PC-3 (cell line): ENCODE measurements around the gene MAPK6. TPM values are rescaled to one million over a fixed set of nuclear protein-coding genes. Genes with fewer than 3 reads are reported as not detected.
"Not testable (repeated sequence)": the region's sequence is repeated elsewhere in the genome, so short reads cannot be mapped to it uniquely, and the experiment has no call there.

Experiments used
- ATAC-seq: fragments of 200-7000 bp; cut with Tn5 transposase; 2 replicates; pipeline ENCODE4 v1.9.1; 2020; ENCODE audit warnings: mild to moderate bottlenecking, moderate library complexity
- BruUV-seq: library from RNA; stranded (reverse); fragments of 400-500 nt; replicated peaks from 2 replicates; lab custom pipeline; 2021; lab: Mats Ljungman, UMichigan
- CTCF ChIA-PET: fragments of 300-600 bp; sonication (Branson Sonifier 250); formaldehyde crosslinking; loops from one replicate; lab custom pipeline; 2022; ENCODE audit warnings: antibody characterized with exemption; lab: Charles Lee
- POLR2A ChIA-PET: fragments of 300-600 bp; sonication (Branson Sonifier 250); formaldehyde crosslinking; loops from one replicate; lab custom pipeline; 2022; ENCODE audit warnings: antibody characterized with exemption; ENCODE audit not compliant: unreplicated experiment; lab: Charles Lee
- DNase-seq: peaks from one replicate; pipeline ENCODE4 v3.0.0-alpha.2; 2015
- H2AFZ ChIP-seq: fragments of 300-600 bp; sonication (generic); 2 replicates; pipeline ENCODE4 v1.6.0; 2016; ENCODE audit warnings: antibody characterized with exemption, low read length
- H3F3A ChIP-seq: fragments of 300-600 bp; sonication (generic); one replicate; pipeline ENCODE4 v1.6.0; 2017; ENCODE audit warnings: antibody characterized with exemption, low read length, control low read depth, mild to moderate bottlenecking; ENCODE audit not compliant: unreplicated experiment
- H3K27ac ChIP-seq: fragments of 300-600 bp; sonication (generic); 2 replicates; pipeline ENCODE4 v1.5.1; 2016; ENCODE audit warnings: mild to moderate bottlenecking, low read length
- H3K27me3 ChIP-seq: fragments of 300-600 bp; sonication (generic); 2 replicates; pipeline ENCODE4 v1.6.1; 2016; ENCODE audit warnings: low read length, mixed read lengths
- H3K36me3 ChIP-seq: fragments of 300-600 bp; sonication (generic); 2 replicates; pipeline ENCODE4 v1.6.1; 2016; ENCODE audit warnings: low read depth, mixed run types, low read length, mixed read lengths
- H3K4me1 ChIP-seq: fragments of 300-600 bp; sonication (generic); 2 replicates; pipeline ENCODE4 v1.5.1; 2016; ENCODE audit warnings: low read length; ENCODE audit not compliant: insufficient read depth
- H3K4me2 ChIP-seq: fragments of 300-600 bp; sonication (generic); 2 replicates; pipeline ENCODE4 v1.6.0; 2016; ENCODE audit warnings: low read length
- H3K4me3 ChIP-seq: fragments of 300-600 bp; sonication (generic); 2 replicates; pipeline ENCODE4 v1.5.1; 2016; ENCODE audit warnings: mild to moderate bottlenecking, low read length, mixed read lengths
- H3K79me2 ChIP-seq: fragments of 300-600 bp; sonication (generic); 2 replicates; pipeline ENCODE4 v1.6.1; 2017; ENCODE audit warnings: low read length, mixed read lengths
- H3K9ac ChIP-seq: fragments of 300-600 bp; sonication (generic); 2 replicates; pipeline ENCODE4 v1.6.0; 2016; ENCODE audit warnings: mild to moderate bottlenecking, low read length
- H3K9me2 ChIP-seq: fragments of 300-600 bp; sonication (generic); replicated peaks from 2 replicates; pipeline ENCODE4 v1.6.1; 2016; ENCODE audit warnings: mixed run types, low read length, mixed read lengths
- H3K9me3 ChIP-seq: fragments of 300-600 bp; sonication (generic); 2 replicates; pipeline ENCODE4 v1.6.1; 2016; ENCODE audit warnings: low read length, mixed read lengths
- H4K20me1 ChIP-seq: fragments of 300-600 bp; sonication (generic); 2 replicates; pipeline ENCODE4 v1.6.1; 2016; ENCODE audit warnings: low read length, mixed read lengths
- EZH2 ChIP-seq: fragments of 300-600 bp; sonication (generic); IDR thresholded peaks from one replicate; pipeline ENCODE4 v1.6.1; 2017; ENCODE audit warnings: antibody characterized with exemption, mild to moderate bottlenecking, low read length; ENCODE audit not compliant: unreplicated experiment
- EZH2phosphoT487 ChIP-seq: fragments of 300-600 bp; sonication (generic); IDR thresholded peaks from 2 replicates; pipeline ENCODE4 v1.6.1; 2018; ENCODE audit warnings: mild to moderate bottlenecking, antibody characterized with exemption, low read length, borderline replicate concordance
- intact Hi-C: fragments of 100-400 bp; cut with micrococcal nuclease; formaldehyde crosslinking; loops from 2 replicates; pipeline ENCODE4 v1.9.0; 2023
- total RNA-seq: library from RNA; depleted of rRNA; stranded (reverse); fragments of >200 nt; gene quantifications from 2 replicates; pipeline ENCODE4 v1.2.3, GENCODE V29; 2014
- TF ChIP-seq, protein P1 (sequence below): fragments of 300-600 bp; sonication (generic); conservative IDR thresholded peaks from 2 replicates; pipeline ENCODE4 v1.5.1; 2017; ENCODE audit warnings: antibody characterized with exemption, low read depth, mild to moderate bottlenecking, low read length

Gene MAPK6
- total RNA-seq, 1 experiment from 2014 or later, result 22.5 TPM

DNA sequence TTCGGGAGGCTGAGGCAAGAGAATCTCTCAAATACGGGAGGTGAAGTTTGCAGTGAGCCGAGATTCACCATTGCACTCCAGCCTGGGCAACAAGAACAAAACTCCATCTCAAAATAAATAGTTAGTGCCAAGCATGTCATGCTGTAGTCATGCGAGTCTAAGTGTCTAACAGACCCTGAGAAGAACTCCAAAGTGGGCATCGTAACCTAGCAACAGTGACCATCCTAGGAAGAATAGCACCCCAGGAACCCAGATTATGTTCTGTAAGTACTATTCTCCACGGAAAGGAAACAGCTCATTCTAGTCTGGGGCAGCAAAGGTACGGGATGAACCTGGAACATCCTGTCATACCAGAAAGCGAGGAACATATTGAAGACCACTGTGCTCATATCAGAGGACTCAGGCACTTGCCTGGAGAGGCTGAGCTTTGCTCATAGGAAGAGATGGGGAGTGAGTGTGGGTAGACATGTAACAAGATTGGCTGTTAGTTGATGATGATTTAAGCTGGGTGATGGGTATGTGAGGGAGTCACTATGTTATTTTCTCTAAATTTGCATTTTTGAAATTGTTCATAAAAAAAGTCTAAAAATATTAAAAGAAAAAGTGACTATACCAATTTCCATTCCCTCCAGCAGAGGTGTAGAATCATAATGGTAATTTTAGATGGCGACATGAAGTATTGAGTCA, 61.8 kb downstream of the MAPK6 start:
- Histone ChIP-seq H3K27ac (no peak overlapping the region), H3K4me1 (peaks cover 22% of the 10 kb centered on the region), H2AFZ (no peak overlapping the region), H3K36me3 (no peaks in the 10 kb centered on the region), H4K20me1 (no peaks in the 10 kb centered on the region), H3K4me3 (no peak overlapping the region), H3K9me3 (no peaks in the 10 kb centered on the region), H3K9me2 (no peaks in the 10 kb centered on the region), H3K27me3 (no peaks in the 10 kb centered on the region), H3K4me2 (no peak overlapping the region), H3K9ac (no peak overlapping the region), H3F3A (no peaks in the 10 kb centered on the region), H3K79me2 (no peaks in the 10 kb centered on the region)
- DNase-seq (no peak), ATAC-seq (no peak)
- CTCF ChIA-PET, result interaction anchor here (0.6 to 0.8 kb wide), 3 partner anchors 11 to 99 kb away, joined by 3 to 8 read pairs (median 3); no protein-coding TSS in a partner anchor
- POLR2A ChIA-PET, result interaction anchor here (0.6 to 0.7 kb wide), 4 partner anchors 31 to 716 kb away, joined by 3 to 5 read pairs (median 4); no protein-coding TSS in a partner anchor
- TF ChIP-seq, protein P1, sequence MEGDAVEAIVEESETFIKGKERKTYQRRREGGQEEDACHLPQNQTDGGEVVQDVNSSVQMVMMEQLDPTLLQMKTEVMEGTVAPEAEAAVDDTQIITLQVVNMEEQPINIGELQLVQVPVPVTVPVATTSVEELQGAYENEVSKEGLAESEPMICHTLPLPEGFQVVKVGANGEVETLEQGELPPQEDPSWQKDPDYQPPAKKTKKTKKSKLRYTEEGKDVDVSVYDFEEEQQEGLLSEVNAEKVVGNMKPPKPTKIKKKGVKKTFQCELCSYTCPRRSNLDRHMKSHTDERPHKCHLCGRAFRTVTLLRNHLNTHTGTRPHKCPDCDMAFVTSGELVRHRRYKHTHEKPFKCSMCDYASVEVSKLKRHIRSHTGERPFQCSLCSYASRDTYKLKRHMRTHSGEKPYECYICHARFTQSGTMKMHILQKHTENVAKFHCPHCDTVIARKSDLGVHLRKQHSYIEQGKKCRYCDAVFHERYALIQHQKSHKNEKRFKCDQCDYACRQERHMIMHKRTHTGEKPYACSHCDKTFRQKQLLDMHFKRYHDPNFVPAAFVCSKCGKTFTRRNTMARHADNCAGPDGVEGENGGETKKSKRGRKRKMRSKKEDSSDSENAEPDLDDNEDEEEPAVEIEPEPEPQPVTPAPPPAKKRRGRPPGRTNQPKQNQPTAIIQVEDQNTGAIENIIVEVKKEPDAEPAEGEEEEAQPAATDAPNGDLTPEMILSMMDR, result no peak
- TF ChIP-seq EZH2phosphoT487 (no peak), EZH2 (no peak)
- intact Hi-C loops, result loop anchor here (2.0 kb wide), 1 partner anchor 60 kb away; no protein-coding TSS in a partner anchor
- no TSS peak for BruUV-seq

DNA sequence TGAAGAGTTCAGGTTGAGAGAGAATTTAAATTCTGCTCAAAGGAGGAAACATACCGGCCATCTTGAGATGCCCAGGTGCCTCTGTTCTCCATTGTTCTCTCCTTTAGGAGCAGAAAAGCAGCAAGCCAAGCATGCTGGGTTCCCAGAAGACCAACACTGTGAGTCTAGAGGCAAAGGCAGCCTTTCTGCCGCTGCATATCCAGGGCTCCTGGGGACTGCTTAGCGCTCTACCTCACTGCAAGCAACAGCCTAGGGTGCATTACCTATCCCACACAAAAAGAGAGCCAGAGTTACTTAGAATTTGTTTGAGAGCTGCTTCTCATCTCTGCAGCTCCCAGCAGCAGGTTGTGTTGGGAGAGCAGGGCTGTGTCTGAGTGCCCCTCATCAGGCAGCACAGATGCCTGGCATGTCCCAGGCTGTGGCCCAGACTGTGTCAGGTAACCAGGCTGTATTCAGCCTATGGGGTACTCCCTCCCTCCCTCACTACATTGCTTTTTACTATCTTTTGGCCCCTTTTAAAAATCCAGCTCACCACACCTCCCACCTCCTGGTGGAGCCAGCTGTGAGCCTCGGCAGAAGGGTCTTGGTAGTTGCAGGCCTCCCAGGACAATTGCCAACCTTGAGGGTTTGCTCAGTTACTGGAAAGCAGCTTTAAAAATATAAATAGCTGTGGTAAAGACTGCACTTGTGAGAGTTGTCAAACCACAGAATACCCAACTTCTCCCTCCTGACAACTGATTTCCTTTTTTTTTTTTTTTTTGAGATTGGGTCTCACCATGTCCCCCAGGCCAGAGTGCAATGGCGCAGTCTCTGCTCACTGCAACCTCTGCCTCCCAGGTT, 63.4 kb downstream of the MAPK6 start:
- TF ChIP-seq, protein P1, result no peak

DNA sequence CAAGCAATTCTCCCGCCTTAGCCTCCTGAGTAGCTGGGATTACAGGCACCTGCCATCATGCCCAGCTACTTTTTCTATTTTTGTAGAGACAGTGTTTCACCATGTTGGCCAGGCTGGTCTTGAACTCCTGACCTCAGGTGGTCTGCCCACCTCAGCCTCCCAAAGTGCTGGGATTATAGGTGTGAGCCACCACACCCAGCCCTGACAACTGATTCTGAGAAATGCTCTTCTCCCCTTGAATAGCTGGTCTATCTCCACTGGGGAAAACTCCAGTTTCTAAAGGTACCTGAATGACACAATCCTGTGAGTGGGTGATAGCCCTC, 64.0 kb downstream of the MAPK6 start:
- POLR2A ChIA-PET, result interaction anchor here (0.6 kb wide), 1 partner anchor 54 kb away, joined by 3 read pairs; no protein-coding TSS in a partner anchor
- H3K4me3 ChIP-seq, H3F3A ChIP-seq, DNase-seq, CTCF ChIA-PET, ATAC-seq, H3K4me2 ChIP-seq, H3K27me3 ChIP-seq, H3K36me3 ChIP-seq, H2AFZ ChIP-seq, H3K9ac ChIP-seq, H3K9me2 ChIP-seq, intact Hi-C loops, H3K4me1 ChIP-seq, H4K20me1 ChIP-seq, H3K79me2 ChIP-seq, BruUV-seq, H3K27ac ChIP-seq, H3K9me3 ChIP-seq: not testable (repeated sequence)

More for the DNA sequence above, 63.4 kb downstream of the MAPK6 start:
- no peaks in the 10 kb centered on the region for H4K20me1 ChIP-seq
- intact Hi-C loops, result no loop called here
- no peaks in the 10 kb centered on the region; the same call in 1 of the 2 replicates for H3K36me3 ChIP-seq
- H3K79me2 ChIP-seq, result no peaks in the 10 kb centered on the region
- no peak overlapping the region for H2AFZ ChIP-seq
- H3K27ac ChIP-seq, result no peak overlapping the region
- BruUV-seq, result no TSS peak
- H3K4me3 ChIP-seq, result no peak overlapping the region
- ATAC-seq (no peak), DNase-seq (no peak)
- no peaks in the 10 kb centered on the region for H3F3A ChIP-seq
- no peak overlapping the region for H3K9ac ChIP-seq
- POLR2A ChIA-PET, result no interaction called here
- H3K4me2 ChIP-seq, result no peak overlapping the region
- H3K27me3 ChIP-seq, result no peaks in the 10 kb centered on the region
- H3K4me1 ChIP-seq, result peaks cover 10% of the 10 kb centered on the region
- no peaks in the 10 kb centered on the region for H3K9me3 ChIP-seq
- CTCF ChIA-PET, result no interaction called here
- H3K9me2 ChIP-seq, result no peaks in the 10 kb centered on the region
